GM12878 (cell line): ENCODE results near the gene CDK17. TPM values are rescaled to one million over a fixed set of nuclear protein-coding genes. Genes with fewer than 3 reads are reported as not detected.

Source experiments
- ATAC-seq: fragments of 200-7000 bp; cut with Tn5 transposase; 3 replicates; pipeline ENCODE4 v1.9.1; 2020; ENCODE audit warnings: mild to moderate bottlenecking, moderate library complexity
- BruUV-seq: library from RNA; stranded (reverse); fragments of 400-500 nt; replicated peaks from 2 replicates; lab custom pipeline; 2021; lab: Mats Ljungman, UMichigan
- CTCF ChIA-PET: fragments of 300-600 bp; sonication (Branson Sonifier 250); formaldehyde crosslinking; extraction: SDS; loops from one replicate; lab custom pipeline; 2021; ENCODE audit warnings: inconsistent platforms; lab: Yijun Ruan, JAX
- POLR2A ChIA-PET: fragments of 350-600 bp; formaldehyde crosslinking; extraction: SDS; loops from one replicate; lab custom pipeline; 2021; ENCODE audit warnings: inconsistent platforms; lab: Charles Lee
- RAD21 ChIA-PET: fragments of 300-600 bp; sonication (Branson Sonifier 250); formaldehyde crosslinking; loops from one replicate; lab custom pipeline; 2023; ENCODE audit warnings: antibody characterized with exemption; ENCODE audit not compliant: unreplicated experiment; lab: Charles Lee
- SMC1A ChIA-PET: fragments of 300-600 bp; sonication (Branson Sonifier 250); formaldehyde crosslinking; loops from one replicate; lab custom pipeline; 2023; ENCODE audit not compliant: unreplicated experiment, uncharacterized antibody; lab: Charles Lee
- DNase-seq: peaks from one replicate; pipeline ENCODE4 v3.0.0-alpha.2; 2011; ENCODE audit warnings: low read depth, low spot score
- FAIRE-seq: peaks from 3 replicates; lab custom pipeline; 2011; peaks lifted over from hg19 to GRCh38; lab: Jason Lieb, UNC
- H2AFZ ChIP-seq: 2 replicates; pipeline ENCODE4 v1.6.0; 2011; ENCODE audit warnings: low read depth, low read length, control low read depth; ENCODE audit not compliant: control insufficient read depth
- H3K27ac ChIP-seq: 2 replicates; pipeline ENCODE4 v1.5.1; 2011; ENCODE audit warnings: control low read depth; ENCODE audit not compliant: control insufficient read depth, insufficient read depth
- H3K27me3 ChIP-seq, 2 experiments: replicated peaks in 1 of 2; 2 replicates each; pipeline versions ENCODE4 v1.6.0 to v1.6.1; 2011; ENCODE audit warnings: low read length in 1 of 2; ENCODE audit not compliant: control insufficient read depth in 2 of 2, insufficient read depth in 2 of 2
- H3K36me3 ChIP-seq, 2 experiments: 2 replicates each; pipeline ENCODE4 v1.5.1; 2011; ENCODE audit warnings: low read length in 1 of 2; ENCODE audit not compliant: control insufficient read depth in 2 of 2, insufficient read depth in 2 of 2
- H3K4me1 ChIP-seq: 2 replicates; pipeline ENCODE4 v1.6.1; 2011; ENCODE audit warnings: mild to moderate bottlenecking, low read length, moderate library complexity, mixed read lengths; ENCODE audit not compliant: control insufficient read depth, insufficient read depth
- H3K4me2 ChIP-seq: 2 replicates; pipeline ENCODE4 v1.6.0; 2011; ENCODE audit warnings: control low read depth; ENCODE audit not compliant: control insufficient read depth, insufficient read depth
- H3K4me3 ChIP-seq: fragments of 200-600 bp; sonication (generic); 2 replicates; pipeline ENCODE4 v1.5.1; 2016
- H3K79me2 ChIP-seq: 2 replicates; pipeline ENCODE4 v1.6.0; 2011; ENCODE audit warnings: low read length; ENCODE audit not compliant: control insufficient read depth, insufficient read depth
- H3K9ac ChIP-seq: 2 replicates; pipeline ENCODE4 v1.8.0; 2011; ENCODE audit warnings: low read length, control low read depth, mixed read lengths; ENCODE audit not compliant: control insufficient read depth, insufficient read depth
- H3K9me3 ChIP-seq: replicated peaks from 3 replicates; pipeline ENCODE4 v1.5.1; 2011; ENCODE audit warnings: mild to moderate bottlenecking, low read length; ENCODE audit not compliant: control insufficient read depth, insufficient read depth
- H4K20me1 ChIP-seq: 2 replicates; pipeline ENCODE4 v1.6.0; 2011; ENCODE audit not compliant: control insufficient read depth, insufficient read depth
- CBFB ChIP-seq: IDR thresholded peaks from 2 replicates; pipeline ENCODE4 v1.6.1; 2016; ENCODE audit warnings: antibody characterized with exemption, low read depth
- CHD2 ChIP-seq: IDR thresholded peaks from 2 replicates; pipeline ENCODE4 v1.6.1; 2011; ENCODE audit warnings: low read depth, low read length, improper control_type of control experiment, borderline replicate concordance
- KLF5 ChIP-seq: fragments of 450-650 bp; IDR thresholded peaks from 2 replicates; pipeline ENCODE4 v1.6.1; 2014; ENCODE audit warnings: mild to moderate bottlenecking; ENCODE audit not compliant: partially characterized antibody
- ZNF207 ChIP-seq: fragments of 450-650 bp; IDR thresholded peaks from 2 replicates; pipeline ENCODE4 v1.6.1; 2014; ENCODE audit warnings: antibody characterized with exemption, mild to moderate bottlenecking, borderline replicate concordance
- WGBS: methylation state at CpG from one replicate; pipeline ENCODE4 v1.1.6; 2016; ENCODE audit warnings: low lambda C conversion rate; ENCODE audit not compliant: insufficient replicate concordance, insufficient coverage; ENCODE audit errors: missing lambda C conversion rate; 5-methylcytosine and 5-hydroxymethylcytosine counted together
- in situ Hi-C: fragments of 300-500 bp; cut with MboI; formaldehyde crosslinking; loops from 9 replicates; pipeline ENCODE4 v1.14.3; 2018; ENCODE audit warnings: mixed read lengths
- intact Hi-C: fragments of 100-400 bp; cut with micrococcal nuclease; formaldehyde crosslinking; loops from one replicate; pipeline ENCODE4 v1.14.2; 2022; ENCODE audit not compliant: unreplicated experiment
- polyA plus RNA-seq, 11 experiments: library from polyadenylated mRNA; depleted of rRNA in 4 of 11; unstranded in 6 of 11; stranded (reverse) in 5 of 11; fragments of >200 nt; fragmentation: Nextera tagmentation in 4 of 11; fragmentation: Illumina TruSeq in 1 of 11; extraction: Ambion mirVana in 4 of 11; extraction: Trizol in 1 of 11; gene quantifications; 1 replicate in 1 of 11; 2 replicates in 10 of 11; pipeline versions ENCODE4 v1.2.1 to v1.2.3, GENCODE V29; 2011 to 2016; ENCODE audit warnings: inconsistent platforms in 2 of 11, missing spikeins in 2 of 11, low read depth in 1 of 11
- total RNA-seq, 4 experiments: library from RNA; depleted of rRNA in 3 of 4; stranded (reverse); fragments of >200 nt in 3 of 4; fragmentation: Illumina TruSeq in 1 of 4; extraction: Trizol in 1 of 4; gene quantifications; 2 replicates each; pipeline versions ENCODE4 v1.2.1 to v1.2.3, GENCODE V29; 2013 to 2021
- TF ChIP-seq, protein P1 (sequence below): IDR thresholded peaks from 2 replicates; pipeline ENCODE4 v1.6.1; 2012; ENCODE audit warnings: mild to moderate bottlenecking, low read depth, low read length
- TF ChIP-seq, protein P2 (sequence below): fragments of 450-650 bp; IDR thresholded peaks from 2 replicates; pipeline ENCODE4 v1.6.1; 2017; ENCODE audit warnings: mild to moderate bottlenecking, moderate library complexity

The CDK17 gene
- total and polyA plus RNA-seq, 10 of the 15 experiments (the other 5 are each of a cell fraction or from before 2014, with no cell fraction given): 5.6 to 45.6 (median 18.3) TPM

DNA sequence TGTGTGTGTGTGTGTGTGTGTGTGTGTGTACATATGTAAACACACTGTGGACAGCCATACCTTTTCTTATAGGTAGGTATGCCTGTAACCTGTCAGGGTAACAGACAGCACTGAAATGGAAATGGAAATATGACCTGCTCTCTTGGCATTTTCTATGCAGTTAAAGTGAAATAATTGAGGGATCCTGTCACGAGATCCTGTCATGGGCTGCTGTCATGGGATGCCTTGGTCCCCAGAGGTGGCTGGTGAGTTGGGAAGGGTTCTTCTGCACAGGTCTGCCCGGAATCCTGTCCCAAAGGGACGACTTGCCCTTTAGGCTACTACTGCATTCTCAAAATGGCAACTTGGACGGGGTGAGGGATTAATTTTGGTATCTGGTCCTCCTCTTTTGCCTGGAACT is 158.8 kb downstream of the CDK17 start:
- no peak overlapping the region for H3K9ac ChIP-seq
- RAD21 ChIA-PET: no interaction called here
- POLR2A ChIA-PET: no interaction called here
- no peak overlapping the region for H3K27ac ChIP-seq
- intact Hi-C loops (no loop called here), in situ Hi-C loops (no loop called here)
- no peak overlapping the region for H3K4me3 ChIP-seq
- no peaks in the 10 kb centered on the region for H3K4me1 ChIP-seq
- no peak for TF ChIP-seq CHD2
- no peak overlapping the region for H3K4me2 ChIP-seq
- H3K36me3 ChIP-seq: no peaks in the 10 kb centered on the region; a peak in 1 of 4 replicates
- ATAC-seq (no peak), FAIRE-seq (no peak), DNase-seq (no peak)
- H3K9me3 ChIP-seq: no peaks in the 10 kb centered on the region
- H3K79me2 ChIP-seq: no peaks in the 10 kb centered on the region
- H2AFZ ChIP-seq: no peak overlapping the region
- no TSS peak for BruUV-seq
- 54% methylated on average over 4 of the region's 4 CpGs for WGBS
- no peaks in the 10 kb centered on the region for H4K20me1 ChIP-seq
- H3K27me3 ChIP-seq: no peaks in the 10 kb centered on the region
- SMC1A ChIA-PET: no interaction called here
- CTCF ChIA-PET: interaction anchor here (0.5 kb wide), 1 partner anchor 60 kb away, joined by 3 read pairs; no protein-coding TSS in a partner anchor

DNA sequence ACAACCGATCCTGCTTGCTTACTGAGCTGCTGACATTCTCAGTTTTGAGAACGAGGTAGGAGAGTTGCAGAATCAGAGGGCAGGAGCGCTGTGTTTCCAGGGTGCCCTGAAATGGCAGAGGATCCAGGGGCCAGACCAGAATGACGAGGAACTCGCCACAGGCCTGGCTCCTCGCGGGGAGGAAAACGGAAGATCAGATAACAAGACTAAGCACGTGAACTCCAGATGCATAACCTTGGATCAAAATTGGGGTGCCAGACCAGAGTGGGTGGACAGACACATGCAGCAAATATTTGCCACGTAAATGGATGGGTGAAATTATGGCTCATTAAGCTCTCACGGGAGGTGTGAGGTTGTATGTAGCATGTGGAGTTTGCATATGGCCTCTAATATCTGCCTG is 159.6 kb downstream of the CDK17 start:
- H3K27ac ChIP-seq: no peak overlapping the region
- intact Hi-C loops (no loop called here), in situ Hi-C loops (no loop called here)
- BruUV-seq: no TSS peak
- no peaks in the 10 kb centered on the region for H3K27me3 ChIP-seq
- no peaks in the 10 kb centered on the region for H3K79me2 ChIP-seq
- DNase-seq (no peak), ATAC-seq (no peak), FAIRE-seq (no peak)
- H3K4me1 ChIP-seq: no peaks in the 10 kb centered on the region
- H3K4me2 ChIP-seq: no peak overlapping the region
- CTCF ChIA-PET: interaction anchor here (1.4 kb wide), 1 partner anchor 26 kb away, joined by 5 read pairs; no protein-coding TSS in a partner anchor
- RAD21 ChIA-PET: no interaction called here
- peaks cover 0 to 2% of the 10 kb centered on the region in 2 experiments; a peak in 2 of 4 replicates for H3K36me3 ChIP-seq
- no peak overlapping the region for H3K4me3 ChIP-seq
- no peaks in the 10 kb centered on the region for H3K9me3 ChIP-seq
- H4K20me1 ChIP-seq: no peaks in the 10 kb centered on the region
- SMC1A ChIA-PET: interaction anchor here (1.4 kb wide), 1 partner anchor 13 kb away, joined by 3 read pairs; no protein-coding TSS in a partner anchor
- H2AFZ ChIP-seq: no peak overlapping the region
- 75% methylated on average over 11 of the region's 11 CpGs for WGBS
- no peak overlapping the region for H3K9ac ChIP-seq
- POLR2A ChIA-PET: interaction anchor here (0.6 kb wide), 1 partner anchor 351 kb away, joined by 4 read pairs; no protein-coding TSS in a partner anchor
- TF ChIP-seq, protein P1, sequence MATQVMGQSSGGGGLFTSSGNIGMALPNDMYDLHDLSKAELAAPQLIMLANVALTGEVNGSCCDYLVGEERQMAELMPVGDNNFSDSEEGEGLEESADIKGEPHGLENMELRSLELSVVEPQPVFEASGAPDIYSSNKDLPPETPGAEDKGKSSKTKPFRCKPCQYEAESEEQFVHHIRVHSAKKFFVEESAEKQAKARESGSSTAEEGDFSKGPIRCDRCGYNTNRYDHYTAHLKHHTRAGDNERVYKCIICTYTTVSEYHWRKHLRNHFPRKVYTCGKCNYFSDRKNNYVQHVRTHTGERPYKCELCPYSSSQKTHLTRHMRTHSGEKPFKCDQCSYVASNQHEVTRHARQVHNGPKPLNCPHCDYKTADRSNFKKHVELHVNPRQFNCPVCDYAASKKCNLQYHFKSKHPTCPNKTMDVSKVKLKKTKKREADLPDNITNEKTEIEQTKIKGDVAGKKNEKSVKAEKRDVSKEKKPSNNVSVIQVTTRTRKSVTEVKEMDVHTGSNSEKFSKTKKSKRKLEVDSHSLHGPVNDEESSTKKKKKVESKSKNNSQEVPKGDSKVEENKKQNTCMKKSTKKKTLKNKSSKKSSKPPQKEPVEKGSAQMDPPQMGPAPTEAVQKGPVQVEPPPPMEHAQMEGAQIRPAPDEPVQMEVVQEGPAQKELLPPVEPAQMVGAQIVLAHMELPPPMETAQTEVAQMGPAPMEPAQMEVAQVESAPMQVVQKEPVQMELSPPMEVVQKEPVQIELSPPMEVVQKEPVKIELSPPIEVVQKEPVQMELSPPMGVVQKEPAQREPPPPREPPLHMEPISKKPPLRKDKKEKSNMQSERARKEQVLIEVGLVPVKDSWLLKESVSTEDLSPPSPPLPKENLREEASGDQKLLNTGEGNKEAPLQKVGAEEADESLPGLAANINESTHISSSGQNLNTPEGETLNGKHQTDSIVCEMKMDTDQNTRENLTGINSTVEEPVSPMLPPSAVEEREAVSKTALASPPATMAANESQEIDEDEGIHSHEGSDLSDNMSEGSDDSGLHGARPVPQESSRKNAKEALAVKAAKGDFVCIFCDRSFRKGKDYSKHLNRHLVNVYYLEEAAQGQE: no peak
- no peak for TF ChIP-seq ZNF207
- no peak for TF ChIP-seq KLF5
- TF ChIP-seq, protein P2, sequence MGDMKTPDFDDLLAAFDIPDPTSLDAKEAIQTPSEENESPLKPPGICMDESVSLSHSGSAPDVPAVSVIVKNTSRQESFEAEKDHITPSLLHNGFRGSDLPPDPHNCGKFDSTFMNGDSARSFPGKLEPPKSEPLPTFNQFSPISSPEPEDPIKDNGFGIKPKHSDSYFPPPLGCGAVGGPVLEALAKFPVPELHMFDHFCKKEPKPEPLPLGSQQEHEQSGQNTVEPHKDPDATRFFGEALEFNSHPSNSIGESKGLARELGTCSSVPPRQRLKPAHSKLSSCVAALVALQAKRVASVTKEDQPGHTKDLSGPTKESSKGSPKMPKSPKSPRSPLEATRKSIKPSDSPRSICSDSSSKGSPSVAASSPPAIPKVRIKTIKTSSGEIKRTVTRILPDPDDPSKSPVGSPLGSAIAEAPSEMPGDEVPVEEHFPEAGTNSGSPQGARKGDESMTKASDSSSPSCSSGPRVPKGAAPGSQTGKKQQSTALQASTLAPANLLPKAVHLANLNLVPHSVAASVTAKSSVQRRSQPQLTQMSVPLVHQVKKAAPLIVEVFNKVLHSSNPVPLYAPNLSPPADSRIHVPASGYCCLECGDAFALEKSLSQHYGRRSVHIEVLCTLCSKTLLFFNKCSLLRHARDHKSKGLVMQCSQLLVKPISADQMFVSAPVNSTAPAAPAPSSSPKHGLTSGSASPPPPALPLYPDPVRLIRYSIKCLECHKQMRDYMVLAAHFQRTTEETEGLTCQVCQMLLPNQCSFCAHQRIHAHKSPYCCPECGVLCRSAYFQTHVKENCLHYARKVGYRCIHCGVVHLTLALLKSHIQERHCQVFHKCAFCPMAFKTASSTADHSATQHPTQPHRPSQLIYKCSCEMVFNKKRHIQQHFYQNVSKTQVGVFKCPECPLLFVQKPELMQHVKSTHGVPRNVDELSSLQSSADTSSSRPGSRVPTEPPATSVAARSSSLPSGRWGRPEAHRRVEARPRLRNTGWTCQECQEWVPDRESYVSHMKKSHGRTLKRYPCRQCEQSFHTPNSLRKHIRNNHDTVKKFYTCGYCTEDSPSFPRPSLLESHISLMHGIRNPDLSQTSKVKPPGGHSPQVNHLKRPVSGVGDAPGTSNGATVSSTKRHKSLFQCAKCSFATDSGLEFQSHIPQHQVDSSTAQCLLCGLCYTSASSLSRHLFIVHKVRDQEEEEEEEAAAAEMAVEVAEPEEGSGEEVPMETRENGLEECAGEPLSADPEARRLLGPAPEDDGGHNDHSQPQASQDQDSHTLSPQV: no peak
- TF ChIP-seq CBFB: no peak
